GM12801 (cell line): Measurements from ENCODE around the gene PSMC3.

ENCODE experiments used
- TF ChIP-seq, protein P1 (sequence below): IDR thresholded peaks from one replicate; pipeline ENCODE4 v1.5.1; 2011; ENCODE audit warnings: control low read depth; ENCODE audit not compliant: insufficient read length; ENCODE audit errors: extremely low read depth

PSMC3 gene

GRCh38 chr11:47378836-47379170, 47.4 kb downstream of the PSMC3 start:
- TF ChIP-seq, protein P1, sequence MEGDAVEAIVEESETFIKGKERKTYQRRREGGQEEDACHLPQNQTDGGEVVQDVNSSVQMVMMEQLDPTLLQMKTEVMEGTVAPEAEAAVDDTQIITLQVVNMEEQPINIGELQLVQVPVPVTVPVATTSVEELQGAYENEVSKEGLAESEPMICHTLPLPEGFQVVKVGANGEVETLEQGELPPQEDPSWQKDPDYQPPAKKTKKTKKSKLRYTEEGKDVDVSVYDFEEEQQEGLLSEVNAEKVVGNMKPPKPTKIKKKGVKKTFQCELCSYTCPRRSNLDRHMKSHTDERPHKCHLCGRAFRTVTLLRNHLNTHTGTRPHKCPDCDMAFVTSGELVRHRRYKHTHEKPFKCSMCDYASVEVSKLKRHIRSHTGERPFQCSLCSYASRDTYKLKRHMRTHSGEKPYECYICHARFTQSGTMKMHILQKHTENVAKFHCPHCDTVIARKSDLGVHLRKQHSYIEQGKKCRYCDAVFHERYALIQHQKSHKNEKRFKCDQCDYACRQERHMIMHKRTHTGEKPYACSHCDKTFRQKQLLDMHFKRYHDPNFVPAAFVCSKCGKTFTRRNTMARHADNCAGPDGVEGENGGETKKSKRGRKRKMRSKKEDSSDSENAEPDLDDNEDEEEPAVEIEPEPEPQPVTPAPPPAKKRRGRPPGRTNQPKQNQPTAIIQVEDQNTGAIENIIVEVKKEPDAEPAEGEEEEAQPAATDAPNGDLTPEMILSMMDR, result no peak

DNA sequence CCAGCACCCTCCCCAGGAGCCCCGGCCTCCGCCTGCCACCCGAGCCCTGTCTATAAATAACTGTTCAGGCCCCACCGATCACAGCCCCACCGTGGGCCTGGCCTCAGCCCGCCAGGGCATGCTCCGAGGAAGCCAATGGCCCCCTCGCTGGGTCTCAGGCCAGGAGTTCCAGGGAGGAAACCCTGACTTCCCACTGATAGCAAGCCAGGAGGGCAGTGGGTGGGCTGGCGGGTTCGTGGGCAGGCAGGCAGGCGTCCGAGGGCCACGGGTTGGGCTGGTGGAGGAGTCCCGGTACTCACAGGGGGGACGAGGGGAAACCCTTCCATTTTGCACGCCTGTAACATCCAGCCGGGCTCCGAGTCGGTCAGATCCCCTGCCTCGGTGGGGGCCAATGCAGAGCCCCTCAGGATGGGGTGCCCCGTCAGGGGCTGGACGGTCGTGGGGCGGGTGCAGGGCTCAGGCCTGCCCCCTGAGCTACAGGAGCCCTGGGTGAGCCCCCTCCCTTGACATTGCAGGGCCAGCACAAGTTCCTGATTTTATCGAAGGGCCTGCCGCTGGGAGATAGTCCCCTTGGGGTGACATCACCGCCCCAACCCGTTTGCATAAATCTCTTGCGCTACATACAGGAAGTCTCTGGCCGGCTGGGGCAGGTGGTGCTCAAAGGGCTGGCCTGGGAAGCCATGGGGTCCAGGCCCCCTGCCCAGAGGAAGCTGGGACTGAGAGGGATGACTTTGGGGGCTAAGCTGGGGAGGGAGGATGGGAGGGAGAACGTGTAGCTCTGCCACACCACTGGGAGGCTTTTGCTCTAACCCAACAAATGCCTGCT, 48.0 kb downstream of the PSMC3 start, which contains the start of gene SPI1:
Gene SPI1 (minus strand): TSS at position 538 of the 826 bp plus-strand sequence. CDS start 194 bp downstream, at position 344.
- TF ChIP-seq, protein P1, result no peak

DNA sequence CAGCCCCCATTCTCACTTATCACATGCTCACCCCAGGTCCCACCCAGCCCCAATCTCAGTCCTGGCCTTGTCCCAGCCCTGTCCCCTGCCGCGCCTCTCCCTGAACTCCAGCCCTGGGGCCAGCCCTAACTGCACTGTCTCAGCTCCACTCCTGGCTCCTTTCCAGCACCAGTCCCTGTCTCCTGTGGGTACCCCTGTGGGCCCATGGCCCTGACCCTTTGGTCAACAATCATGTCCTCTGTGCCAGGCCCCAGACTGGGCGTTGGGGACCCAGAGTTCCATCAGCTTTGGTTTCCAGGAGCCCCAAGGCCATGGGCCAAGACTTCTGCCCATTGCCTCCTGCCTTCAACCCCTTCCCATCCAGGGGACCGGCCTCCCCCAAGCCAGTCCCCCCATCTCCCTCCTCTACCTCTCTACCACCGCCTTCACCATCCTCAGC, 48.6 kb downstream of the PSMC3 start:
- TF ChIP-seq, protein P1, result no peak

- TF ChIP-seq, protein P1, result no peak
Observed at GRCh38 chr11:47376525-47377371, 49.5 kb downstream of the PSMC3 start.

GRCh38 chr11:47376107-47376524, 50.1 kb downstream of the PSMC3 start:
- TF ChIP-seq, protein P1, result no peak

GRCh38 chr11:47375546-47376085, 50.6 kb downstream of the PSMC3 start:
- TF ChIP-seq, protein P1, result no peak

DNA sequence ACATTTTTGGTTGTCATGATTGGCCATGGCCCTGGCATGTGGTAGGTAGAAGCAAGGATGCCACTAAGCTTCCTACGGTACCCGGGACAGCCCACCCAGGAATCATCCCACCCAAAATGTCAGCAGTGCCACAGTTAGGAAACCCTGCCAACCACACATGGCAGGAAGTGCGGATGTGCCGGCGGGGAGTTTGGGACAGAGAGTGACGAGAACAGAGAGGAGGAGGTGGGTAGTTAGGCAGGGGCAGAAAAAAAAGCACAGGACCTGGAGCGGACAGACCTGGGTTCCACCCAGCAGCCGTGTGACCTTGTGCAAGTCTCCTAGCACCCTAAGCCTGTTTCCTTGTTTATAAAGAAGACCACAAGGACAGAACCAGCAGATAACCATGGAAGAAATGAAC, 51.2 kb downstream of the PSMC3 start:
- TF ChIP-seq, protein P1, result no peak
